Stimulated activated CD8-positive, alpha-beta memory T cell treated with anti-CD3 and anti-CD28 coated beads, Interleukin-15, amount 100 ng/mL, for 24 hours (primary cell): ENCODE results near the gene KHDC4.
"Not testable (repeated sequence)": the region's sequence is repeated elsewhere in the genome, so short reads cannot be mapped to it uniquely, and the experiment has no call there.

Experiments used
- DNase-seq: peaks from one replicate; pipeline ENCODE4 v3.0.0-alpha.2; 2020; ENCODE audit warnings: low read depth

The KHDC4 gene

DNA sequence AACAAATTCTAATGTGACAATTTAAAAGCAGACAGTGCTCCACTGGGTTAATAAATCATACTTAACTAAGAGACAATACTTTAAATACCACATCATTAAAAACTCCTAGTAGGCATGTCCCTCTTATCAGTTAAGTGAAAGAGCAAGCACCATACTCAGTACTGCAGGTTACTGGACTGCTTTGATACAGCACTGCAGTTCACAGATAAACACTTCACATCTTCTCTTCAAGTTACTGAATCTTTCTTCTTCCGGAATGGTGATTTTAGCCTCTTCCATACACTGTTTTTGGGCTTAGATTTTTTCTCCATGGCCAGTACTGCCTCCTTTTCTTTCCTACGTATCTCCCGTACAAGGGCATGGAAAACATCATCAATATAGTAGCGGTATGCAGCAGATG, 34.1 kb downstream of the KHDC4 start:
- no peak for DNase-seq

DNA sequence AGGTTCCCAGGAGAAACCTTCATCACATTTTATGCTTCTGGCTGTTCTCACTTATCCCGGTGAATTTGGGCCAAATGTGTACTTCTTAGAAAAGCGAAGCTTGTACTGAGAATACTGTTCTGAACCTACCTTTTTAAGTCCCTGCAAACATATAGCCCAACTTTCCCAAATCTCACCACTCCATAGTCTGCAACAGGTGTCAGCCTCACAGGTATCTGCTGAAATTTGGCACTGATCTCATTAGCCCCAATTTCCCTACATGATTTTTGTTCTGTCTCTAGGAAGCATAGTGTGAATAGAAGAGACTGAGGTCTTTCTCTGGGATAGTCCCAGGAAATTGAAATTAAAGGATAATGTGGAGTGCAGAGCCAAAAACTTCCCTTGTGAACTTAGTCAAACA, 34.5 kb downstream of the KHDC4 start:
- DNase-seq, result no peak

DNA sequence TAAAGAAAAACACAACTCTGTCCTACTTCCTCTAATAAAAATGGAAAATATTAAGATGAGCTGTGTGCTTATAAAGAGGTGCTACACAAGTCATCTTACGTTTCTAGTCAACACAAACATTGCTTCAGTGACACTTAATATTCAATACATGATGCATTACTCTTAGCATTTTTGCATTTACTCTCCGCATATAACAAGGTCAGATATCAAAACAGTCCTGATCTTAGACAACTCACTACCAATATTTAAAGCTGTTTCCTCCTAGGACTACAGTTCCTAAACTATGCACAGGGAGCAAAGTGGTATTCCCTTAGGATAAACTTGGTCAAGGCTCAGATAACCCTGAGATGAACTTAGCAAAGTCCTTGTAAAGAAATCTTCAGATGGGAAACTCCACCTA, 35.3 kb downstream of the KHDC4 start:
- no peak for DNase-seq

DNA sequence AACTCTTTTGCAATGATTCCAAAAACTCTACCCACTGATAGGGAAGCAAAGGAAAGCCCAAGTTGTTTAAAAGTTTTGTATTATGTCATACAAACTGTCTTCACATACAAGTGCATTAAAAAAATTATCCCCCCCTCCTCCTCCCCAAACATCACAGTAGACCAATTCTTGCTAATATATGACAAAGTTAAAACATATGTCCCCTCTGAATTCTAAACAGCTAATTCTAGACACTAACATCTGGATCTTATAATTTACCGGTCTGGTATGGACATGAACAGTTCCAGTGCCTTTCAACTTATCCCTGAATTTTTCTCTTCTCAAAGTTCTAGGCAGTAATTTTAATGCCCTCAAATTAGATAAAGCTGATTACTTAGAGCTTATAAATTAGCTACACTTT, 36.5 kb downstream of the KHDC4 start:
- DNase-seq, result no peak

DNA sequence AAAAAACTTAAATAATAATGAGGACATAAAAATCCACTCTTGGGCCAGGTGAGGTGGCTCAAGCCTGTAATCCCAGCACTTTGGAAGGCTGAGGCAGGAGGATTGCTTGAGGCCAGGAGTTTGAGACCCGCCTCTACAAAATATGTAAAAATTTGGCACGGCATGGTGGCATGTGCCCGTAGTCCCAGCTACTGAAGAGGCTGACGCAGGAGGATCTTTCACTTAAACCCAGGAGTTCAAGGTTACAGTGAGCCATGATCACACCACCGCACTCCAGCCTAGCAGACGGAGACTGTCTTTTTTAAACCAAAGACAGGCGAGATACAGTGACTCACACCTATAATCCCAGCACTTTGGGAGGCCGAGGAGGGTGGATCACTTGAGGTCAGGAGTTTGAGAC, 37.7 kb downstream of the KHDC4 start:
- not testable (repeated sequence) for DNase-seq

DNA sequence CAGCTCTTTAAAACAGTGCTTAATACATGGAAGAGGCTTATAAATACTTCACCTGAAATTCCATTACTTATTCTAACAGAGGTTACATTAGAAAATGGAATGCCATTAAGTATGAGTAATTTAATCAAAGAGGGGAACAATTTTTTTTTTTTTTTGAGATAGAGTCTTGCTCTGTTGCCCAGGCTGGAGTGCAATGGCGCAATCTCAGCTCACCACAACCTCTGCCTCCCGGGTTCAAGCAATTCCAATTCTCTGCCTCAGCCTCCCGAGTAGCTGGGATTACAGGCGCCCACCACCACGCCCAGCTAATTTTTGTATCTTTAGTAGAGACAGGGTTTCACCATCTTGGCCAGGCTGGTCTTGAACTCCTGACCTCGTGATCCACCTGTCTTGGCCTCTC, 38.6 kb downstream of the KHDC4 start:
- DNase-seq, result not testable (repeated sequence)

DNA sequence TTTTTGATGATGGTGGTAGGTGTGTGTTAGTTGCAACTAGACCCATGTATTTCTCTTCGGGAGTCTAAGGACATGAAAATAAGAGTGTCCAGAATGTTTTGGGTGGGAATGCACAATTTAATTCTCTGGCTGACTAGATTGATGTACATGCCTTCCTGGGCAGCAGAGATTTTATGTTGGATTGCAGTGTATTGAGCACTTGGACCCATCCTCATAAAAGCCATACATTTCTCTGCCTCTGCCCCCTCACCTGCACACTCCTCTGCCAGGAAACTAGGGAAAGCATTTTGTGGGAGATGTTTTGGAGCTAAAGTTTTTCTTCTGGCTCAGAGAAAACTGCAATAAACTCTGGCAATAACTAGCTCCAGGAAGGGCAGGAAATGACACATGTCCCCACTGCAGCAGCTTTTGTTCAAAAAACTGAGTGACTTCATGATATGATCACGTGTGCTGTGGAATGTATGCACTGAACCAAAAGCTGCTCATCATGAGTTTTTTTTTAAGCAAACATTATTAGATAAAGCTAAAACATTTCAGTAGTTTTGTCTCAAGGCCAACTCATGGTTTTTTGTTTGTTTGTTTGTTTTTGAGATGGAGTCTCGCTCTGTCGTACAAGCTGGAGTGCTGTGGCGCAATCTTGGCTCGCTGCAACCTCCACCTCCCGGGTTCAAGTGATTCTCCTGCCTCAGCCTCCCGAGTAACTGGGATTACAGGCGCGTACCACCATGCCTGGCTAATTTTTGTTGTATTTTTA, 40.6 kb downstream of the KHDC4 start:
- DNase-seq, result no peak

DNA sequence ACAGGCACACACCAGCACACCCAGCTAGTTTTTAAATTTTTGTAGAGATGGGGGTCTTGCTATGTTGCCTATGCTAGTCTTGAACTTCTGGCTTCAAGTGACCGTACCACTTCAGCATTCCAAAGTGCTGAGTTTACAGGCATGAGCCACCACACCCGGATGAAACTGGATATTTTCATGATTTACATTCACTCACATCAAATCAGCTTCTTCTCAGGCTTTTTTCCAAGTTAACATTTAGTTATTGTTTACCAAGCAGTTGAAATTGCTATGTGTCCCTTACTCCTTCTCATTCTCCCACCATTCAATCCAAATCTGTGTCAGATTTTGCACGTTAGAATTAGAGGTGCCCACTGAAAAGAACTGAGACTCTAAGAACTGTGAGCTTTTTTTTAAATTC, 41.4 kb downstream of the KHDC4 start:
- no peak for DNase-seq

DNA sequence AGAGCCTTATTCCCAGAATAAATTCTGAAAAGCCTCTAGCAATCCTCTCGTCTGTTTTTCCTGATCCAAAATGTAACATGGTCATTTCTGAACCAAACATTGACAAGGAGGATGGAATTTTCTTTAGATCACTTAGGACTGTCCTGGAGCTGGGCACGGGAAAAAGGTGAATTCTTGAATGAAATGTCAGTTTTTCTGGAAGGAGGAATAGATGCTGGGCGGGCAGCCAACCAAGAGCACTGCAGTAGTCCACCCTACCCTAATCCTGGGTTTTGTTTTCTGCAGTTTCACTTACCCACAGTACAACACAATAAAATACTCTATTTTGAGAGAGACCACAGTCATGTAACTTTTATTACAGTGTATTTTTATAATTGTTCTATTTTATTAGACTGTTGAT, 44.0 kb downstream of the KHDC4 start:
- no peak for DNase-seq

DNA sequence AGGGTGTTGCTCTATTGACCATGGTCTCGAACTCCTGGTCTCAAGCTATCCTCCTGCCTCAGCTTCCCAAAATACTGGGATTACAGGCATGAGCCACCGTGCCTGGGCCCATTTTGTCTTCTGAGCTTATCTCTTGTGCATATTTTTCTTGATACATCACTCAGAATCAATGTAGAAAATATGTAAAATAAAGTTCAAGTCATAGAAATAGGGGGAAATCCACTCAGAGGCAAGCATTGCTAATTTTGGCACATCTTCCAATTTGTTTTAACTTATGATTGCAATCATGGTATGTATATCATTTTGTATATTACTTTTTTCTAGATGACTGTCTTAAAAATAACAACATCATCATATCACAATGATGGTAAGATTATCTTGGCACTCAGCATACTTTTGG, 44.6 kb downstream of the KHDC4 start:
- no peak for DNase-seq

DNA sequence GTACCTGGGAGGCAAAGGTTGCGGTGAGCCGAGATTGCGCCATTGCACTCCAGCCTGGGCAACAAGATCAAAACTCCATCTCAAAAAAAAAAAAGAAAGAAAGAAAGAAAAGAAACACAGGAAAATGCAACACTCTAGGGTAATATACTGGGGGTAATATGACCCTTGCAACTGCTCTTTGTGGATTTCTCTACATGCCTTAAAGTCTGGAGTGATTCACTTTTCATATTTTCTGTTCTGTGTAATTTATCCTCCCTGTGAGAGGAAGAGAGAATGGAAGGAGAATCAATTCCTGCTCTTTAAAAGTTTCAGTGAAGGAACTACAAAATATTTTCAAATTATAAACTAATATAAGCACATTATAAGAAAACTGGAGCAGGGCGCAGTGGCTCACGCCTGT, 45.7 kb downstream of the KHDC4 start:
- DNase-seq, result no peak

DNA sequence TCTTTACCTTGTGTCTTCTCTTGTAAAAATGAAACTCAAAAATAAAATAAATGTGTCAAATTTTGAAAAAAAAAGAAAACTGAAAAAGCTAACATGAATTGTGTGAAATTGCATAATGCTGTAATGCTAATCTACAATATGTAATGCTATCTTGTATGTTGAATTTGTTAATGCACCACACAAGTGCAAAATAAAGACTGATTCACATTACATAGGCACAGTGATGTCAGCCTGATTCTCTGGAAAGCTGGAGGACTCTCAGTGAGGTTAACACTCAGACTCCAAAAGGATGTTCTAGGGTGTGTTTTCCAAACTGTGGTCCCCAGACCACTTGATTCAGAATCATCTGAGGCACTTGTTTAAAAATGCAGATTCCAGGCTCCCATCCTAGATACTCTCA, 49.2 kb downstream of the KHDC4 start:
- no peak for DNase-seq

DNA sequence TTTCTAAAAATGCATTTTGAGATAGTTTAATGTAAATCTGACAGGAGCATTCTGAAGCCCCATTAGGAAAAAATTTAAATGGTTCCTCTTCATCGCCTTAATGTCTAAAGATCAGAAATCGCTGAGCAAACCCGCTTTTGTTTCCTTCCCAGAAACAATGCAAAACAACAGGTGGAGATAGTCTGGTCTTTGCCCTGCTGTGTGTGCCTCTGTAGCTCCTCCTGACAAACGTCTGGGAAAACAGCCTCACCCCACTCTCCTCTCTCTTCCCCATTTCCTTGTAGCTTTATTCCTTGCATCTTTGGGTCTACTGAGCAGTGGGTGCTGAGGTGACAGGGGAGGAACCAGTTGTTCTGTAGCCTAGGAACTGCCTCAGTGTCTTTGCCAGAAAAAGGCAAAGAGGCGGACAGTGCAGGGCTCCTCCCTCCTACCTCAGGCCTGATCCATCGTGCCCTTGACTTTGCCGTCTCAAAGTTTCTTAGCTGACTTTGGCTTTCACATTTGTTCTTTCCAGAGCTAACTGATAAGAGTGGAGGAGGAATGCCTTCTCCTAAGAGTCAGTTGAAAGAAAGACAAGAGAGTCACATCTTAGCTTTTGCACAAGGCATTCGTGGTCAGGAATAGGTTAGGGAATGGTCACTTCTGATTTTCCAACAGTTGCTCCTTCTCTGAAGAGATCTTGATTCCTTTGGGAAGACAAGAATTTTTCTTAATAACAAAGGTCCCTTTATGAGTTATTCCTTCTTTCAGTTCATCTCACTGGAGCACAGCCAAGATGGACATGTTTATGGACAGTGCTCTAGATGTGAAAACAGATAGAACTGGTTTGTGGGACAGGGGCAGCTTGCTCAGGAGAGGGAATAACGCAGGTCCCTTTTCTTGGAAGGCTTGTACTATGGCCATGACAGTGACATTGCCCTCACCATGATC, 49.9 kb downstream of the KHDC4 start:
- no peak for DNase-seq

DNA sequence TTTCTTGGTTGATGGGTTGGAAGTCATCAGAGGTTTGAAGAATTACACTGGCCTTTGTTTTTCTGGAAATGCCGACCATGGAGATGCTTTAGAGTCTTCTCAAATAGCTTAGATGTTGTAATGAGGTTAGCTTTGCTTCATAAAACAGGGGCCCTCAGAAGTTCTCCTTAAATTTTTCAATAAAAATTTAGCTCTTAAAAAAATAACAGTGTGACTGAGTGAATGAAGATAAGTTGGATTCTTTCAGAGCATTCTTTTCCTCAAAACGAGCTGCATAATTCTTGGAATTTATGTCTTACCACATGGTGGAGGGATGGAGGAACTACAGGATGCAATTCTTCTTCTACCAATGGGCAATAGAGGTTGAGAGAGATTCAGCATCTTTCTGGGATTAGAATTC, 51.4 kb downstream of the KHDC4 start:
- no peak for DNase-seq

DNA sequence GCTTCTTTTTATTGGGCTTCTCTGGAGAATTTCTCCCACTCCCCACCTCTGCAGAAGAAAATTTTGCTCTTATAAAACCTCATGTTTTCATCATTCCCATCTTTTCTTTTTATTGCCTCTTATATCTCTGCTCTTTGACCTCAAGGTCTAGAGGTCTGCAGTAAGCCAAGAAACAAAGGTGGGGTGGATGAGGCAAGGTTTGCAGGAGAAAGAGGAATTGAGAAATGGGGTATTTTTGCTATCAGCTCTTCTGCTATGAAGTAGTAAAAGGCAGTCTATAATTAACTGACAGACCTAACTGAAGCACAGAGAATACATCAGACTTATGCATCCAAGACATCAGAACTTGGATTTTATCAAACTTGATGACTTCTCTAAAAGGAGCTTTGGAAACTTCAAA, 52.0 kb downstream of the KHDC4 start:
- no peak for DNase-seq

DNA sequence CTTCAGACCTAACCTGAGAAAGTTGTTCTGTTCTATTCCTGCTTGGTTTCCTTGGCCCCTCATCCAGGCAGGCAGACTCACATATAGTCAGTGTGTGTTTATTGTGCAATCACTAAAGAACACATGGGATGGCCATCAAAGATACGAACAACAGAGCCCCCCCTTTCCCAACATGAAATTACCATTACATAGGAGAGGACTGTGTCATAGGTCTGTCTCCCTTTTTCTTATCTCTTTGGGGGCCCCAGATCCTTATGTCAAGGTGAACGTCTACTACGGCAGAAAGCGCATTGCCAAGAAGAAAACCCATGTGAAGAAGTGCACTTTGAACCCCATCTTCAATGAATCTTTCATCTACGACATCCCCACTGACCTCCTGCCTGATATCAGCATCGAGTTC, 53.3 kb downstream of the KHDC4 start:
- no peak for DNase-seq

DNA sequence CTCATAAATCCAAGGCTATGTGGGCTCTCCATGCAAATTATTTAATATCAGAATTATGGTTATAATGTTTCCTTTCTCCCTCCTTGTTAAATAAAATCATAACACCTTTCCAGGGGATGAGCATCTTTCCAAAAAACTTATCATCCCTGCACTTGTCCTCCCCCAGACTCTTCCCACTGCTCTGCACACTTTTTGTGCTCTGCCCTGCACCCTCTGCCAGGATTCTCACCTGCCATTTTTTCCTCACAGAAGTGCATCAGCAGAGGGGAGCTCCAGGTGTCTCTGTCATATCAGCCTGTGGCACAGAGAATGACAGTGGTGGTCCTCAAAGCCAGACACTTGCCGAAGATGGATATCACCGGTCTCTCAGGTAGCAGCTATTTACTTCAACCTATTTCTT, 54.0 kb downstream of the KHDC4 start:
- DNase-seq, result no peak

DNA sequence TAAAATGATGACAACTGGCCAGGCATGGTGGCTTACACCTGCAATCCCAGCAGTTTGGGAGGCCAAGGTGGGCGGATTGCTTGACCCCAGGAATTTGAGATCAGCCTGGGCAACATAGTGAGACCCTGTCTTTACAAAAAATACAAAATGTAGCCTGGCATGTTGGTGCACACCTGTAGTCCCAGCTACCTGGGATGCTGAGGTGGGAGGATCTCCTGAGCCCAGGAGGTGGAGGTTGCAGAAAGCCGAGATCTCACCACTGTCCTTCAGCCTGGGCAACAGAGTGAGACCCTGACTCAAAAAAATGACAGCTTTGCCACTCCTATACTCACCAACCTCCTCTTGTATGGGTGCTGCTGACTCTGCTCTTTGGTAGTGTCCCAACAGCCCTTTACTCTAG, 56.3 kb downstream of the KHDC4 start:
- DNase-seq, result no peak

DNA sequence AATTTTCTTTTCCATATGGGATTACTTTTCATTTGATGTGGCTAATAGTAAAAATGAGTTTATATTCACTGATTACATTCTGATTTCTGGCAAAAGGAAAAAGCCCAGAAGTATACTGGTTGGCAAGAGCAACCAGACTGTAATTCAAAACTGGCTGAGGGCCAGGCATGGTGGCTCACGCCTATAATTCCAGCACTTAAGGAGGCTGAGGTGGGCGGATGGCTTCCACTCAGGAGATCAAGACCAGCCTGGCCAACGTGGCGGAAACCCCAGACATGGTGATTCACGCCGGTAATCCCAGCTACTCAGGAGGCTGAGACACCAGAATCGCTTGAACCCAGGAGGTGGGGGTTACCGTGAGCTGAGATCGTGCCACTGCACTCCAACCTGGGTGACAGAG, 60.4 kb downstream of the KHDC4 start:
- no peak for DNase-seq

DNA sequence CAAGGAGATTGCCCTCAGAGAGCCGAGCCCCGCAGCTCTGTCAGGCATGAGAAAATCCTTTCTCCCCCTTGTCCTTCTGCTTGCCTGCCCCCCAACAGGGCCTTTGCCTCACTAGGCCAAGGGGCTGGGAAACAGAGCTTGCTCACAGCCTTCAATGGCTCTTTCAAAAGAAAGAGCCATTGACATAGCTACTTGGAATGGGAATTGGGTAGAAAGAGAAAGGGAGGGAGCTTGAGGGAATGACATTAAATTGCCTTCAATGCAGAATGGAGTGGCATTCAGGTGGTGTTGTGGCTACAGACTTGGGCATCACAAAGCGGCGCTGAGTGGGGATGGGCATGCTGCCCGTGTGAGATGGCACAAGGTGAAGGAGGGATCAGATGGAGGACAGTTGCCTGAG, 61.7 kb downstream of the KHDC4 start:
- no peak for DNase-seq

DNA sequence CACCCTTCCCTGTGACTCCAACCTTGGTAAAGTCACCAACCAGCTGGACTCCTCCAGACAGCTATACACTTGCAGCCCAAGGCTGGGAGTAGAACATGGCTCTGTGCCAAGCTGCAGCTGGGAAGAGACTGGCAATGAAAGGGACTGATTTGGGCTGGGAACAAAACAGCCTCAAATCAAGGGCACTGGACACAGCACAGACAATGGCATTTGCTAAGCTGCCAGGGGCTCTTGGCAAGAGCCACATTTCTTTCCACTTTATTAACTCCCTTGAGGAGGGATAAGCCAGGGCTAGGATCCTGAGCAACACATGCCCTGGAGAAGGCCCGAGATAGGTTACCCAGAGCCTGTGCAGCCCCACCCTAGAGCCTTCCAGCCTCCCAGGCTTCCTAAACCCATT, 62.8 kb downstream of the KHDC4 start:
- DNase-seq, result no peak

DNA sequence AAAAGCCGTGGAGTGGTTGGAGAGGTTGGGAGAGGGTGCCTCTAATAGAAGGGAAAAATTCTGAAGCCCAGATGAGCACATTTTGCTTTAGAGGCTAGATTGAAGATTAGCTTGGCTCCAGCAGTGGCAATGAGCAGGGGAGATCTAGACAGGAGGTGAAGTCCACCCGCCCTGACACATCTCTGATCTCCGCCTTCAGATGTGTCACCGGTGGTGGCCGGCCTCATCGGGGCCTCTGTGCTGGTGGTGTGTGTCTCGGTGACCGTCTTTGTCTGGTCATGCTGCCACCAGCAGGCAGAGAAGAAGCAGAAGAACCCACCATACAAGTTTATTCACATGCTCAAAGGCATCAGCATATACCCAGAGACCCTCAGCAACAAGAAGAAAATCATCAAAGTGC, 66.4 kb downstream of the KHDC4 start:
- no peak for DNase-seq

DNA sequence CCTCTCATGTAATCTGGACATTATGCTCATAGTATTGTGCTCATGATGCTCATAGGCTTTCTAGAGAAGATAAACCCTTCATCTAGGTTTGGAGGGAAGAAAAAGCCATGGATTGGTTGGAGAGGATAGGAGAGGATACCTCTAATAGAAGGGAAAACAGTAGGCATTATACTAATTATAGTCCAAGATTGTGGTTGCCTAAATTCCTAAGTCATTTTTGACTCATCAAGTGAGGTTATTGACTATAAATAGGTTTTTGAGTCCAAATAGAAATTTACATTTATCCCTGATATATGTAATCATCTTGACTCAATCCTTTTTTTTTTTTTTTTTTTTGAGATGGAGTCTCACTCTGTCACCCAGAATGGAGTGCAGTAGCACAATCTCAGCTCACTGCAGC, 69.8 kb downstream of the KHDC4 start:
- no peak for DNase-seq
